ENCODE data around the gene COL13A1. TPM values are rescaled to one million over a fixed set of nuclear protein-coding genes. Genes with fewer than 3 reads are reported as not detected.

The COL13A1 gene
- total RNA-seq, 1 donor from 2014 or later = 0.86 TPM

DNA sequence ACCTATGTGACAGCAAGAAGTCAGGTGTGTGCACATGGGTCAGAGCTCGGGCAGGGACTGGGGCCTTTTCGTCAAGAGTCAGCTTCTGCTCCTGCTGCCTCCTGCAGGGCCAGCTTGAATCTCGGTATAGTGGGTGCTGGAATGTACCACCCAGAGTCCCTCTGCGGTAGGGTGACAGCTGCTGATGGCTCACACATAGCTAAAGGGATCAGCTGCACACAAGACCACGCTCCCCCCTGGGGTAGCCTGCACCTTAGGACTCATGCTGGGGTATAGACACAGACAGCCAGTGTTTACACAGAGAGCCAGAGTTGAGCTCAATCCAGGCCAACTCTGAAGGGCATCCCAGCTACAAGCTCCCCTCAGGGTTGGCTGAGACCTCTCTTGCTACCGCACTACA is 14.0 kb upstream of the COL13A1 start:
- no peak for FAIRE-seq
- H3K9ac ChIP-seq (ENCODE audit: low read length) = no peak overlapping the region
- DNase-seq (ENCODE audit: low read depth) = no peak
- Mint-ChIP-seq H3K27me3 (ENCODE audit: low read depth, unreplicated experiment) (peaks cover 53% of the 10 kb centered on the region), H3K27ac (ENCODE audit: unreplicated experiment) (no peak overlapping the region), H3K9me3 (ENCODE audit: unreplicated experiment) (peaks cover 3% of the 10 kb centered on the region), H3K4me3 (ENCODE audit: unreplicated experiment) (no peak overlapping the region), H3K36me3 (ENCODE audit: low read depth, unreplicated experiment) (no peaks in the 10 kb centered on the region), H3K4me1 (ENCODE audit: low read depth, unreplicated experiment) (no peaks in the 10 kb centered on the region)
- H3K27ac ChIP-seq (ENCODE audit: low read depth, low read length) = no peak overlapping the region
- TF ChIP-seq CTCF (IDR thresholded peaks at IDR 0.05; ENCODE audit: insufficient read depth, low read depth, low read length) = no peak
- no peak for TF ChIP-seq EZH2 (IDR thresholded peaks at IDR 0.05; ENCODE audit: insufficient read depth, low read length)
- H2AFZ ChIP-seq (ENCODE audit: low read depth, low read length) = no peak overlapping the region
- H3K9me3 ChIP-seq (ENCODE audit: insufficient read depth, low read depth, low read length) = no peaks in the 10 kb centered on the region
- no peak overlapping the region for H3K4me2 ChIP-seq (ENCODE audit: low read length)
- no peaks in the 10 kb centered on the region for H3K79me2 ChIP-seq (ENCODE audit: insufficient read depth, low read length)
- H3K36me3 ChIP-seq (ENCODE audit: insufficient read depth, low read length) = no peaks in the 10 kb centered on the region
- H3K4me1 ChIP-seq (ENCODE audit: insufficient read depth, low read length) = no peaks in the 10 kb centered on the region
- no peaks in the 10 kb centered on the region for H4K20me1 ChIP-seq (ENCODE audit: insufficient read depth, low read length)
- no peak overlapping the region for H3K4me3 ChIP-seq (ENCODE audit: insufficient read depth, low read depth, low read length)
- H3K27me3 ChIP-seq (ENCODE audit: insufficient read depth, low read length) = peaks cover 21% of the 10 kb centered on the region

GRCh38 chr10:69789164-69789576 is 12.5 kb upstream of the COL13A1 start:
- H3K4me3 Mint-ChIP-seq (ENCODE audit: unreplicated experiment) = no peak overlapping the region
- H2AFZ ChIP-seq (ENCODE audit: low read depth, low read length) = no peak overlapping the region
- no peak overlapping the region for H3K4me2 ChIP-seq (ENCODE audit: low read length)
- H3K4me1 Mint-ChIP-seq (ENCODE audit: low read depth, unreplicated experiment) = no peaks in the 10 kb centered on the region
- H3K36me3 ChIP-seq (ENCODE audit: insufficient read depth, low read length) = no peaks in the 10 kb centered on the region
- no peak for TF ChIP-seq EZH2 (IDR thresholded peaks at IDR 0.05; ENCODE audit: insufficient read depth, low read length)
- peak; percentile 59 for TF ChIP-seq CTCF (IDR thresholded peaks at IDR 0.05; ENCODE audit: insufficient read depth, low read depth, low read length)
- H3K9me3 Mint-ChIP-seq (ENCODE audit: unreplicated experiment) = peaks cover 3% of the 10 kb centered on the region
- no peak overlapping the region for H3K9ac ChIP-seq (ENCODE audit: low read length)
- peaks cover 64% of the 10 kb centered on the region for H3K27me3 Mint-ChIP-seq (ENCODE audit: low read depth, unreplicated experiment)
- H4K20me1 ChIP-seq (ENCODE audit: insufficient read depth, low read length) = no peaks in the 10 kb centered on the region
- no peak overlapping the region for H3K4me3 ChIP-seq (ENCODE audit: insufficient read depth, low read depth, low read length)
- no peak overlapping the region for H3K27ac Mint-ChIP-seq (ENCODE audit: unreplicated experiment)
- no peaks in the 10 kb centered on the region for H3K79me2 ChIP-seq (ENCODE audit: insufficient read depth, low read length)
- peaks cover 13% of the 10 kb centered on the region for H3K27me3 ChIP-seq (ENCODE audit: insufficient read depth, low read length)
- no peak for FAIRE-seq
- H3K9me3 ChIP-seq (ENCODE audit: insufficient read depth, low read depth, low read length) = no peaks in the 10 kb centered on the region
- no peaks in the 10 kb centered on the region for H3K36me3 Mint-ChIP-seq (ENCODE audit: low read depth, unreplicated experiment)
- DNase-seq (ENCODE audit: low read depth) = no peak
- no peak overlapping the region for H3K27ac ChIP-seq (ENCODE audit: low read depth, low read length)
- H3K4me1 ChIP-seq (ENCODE audit: insufficient read depth, low read length) = no peaks in the 10 kb centered on the region

DNA sequence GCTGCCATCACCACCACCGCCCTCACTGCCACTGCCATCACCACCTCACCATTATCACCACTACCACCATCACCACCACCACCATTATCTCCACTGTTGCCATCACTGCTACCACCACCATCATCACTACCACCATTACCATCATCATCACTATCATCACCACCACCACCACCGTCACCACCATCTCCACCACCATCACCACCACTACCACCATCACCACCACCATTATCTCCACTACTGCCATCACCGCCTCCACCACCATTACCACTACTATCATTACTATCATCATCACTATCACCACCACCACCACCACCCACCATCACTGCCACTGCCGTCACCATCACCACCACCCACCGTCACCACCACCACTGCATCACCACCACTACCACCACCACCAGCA is 9.9 kb upstream of the COL13A1 start:
- no peaks in the 10 kb centered on the region for H3K36me3 Mint-ChIP-seq (ENCODE audit: low read depth, unreplicated experiment)
- Histone ChIP-seq H3K4me3 (ENCODE audit: insufficient read depth, low read depth, low read length) (no peak overlapping the region), H3K36me3 (ENCODE audit: insufficient read depth, low read length) (no peaks in the 10 kb centered on the region), H3K27ac (ENCODE audit: low read depth, low read length) (no peak overlapping the region), H3K27me3 (ENCODE audit: insufficient read depth, low read length) (peaks cover 13% of the 10 kb centered on the region), H3K9me3 (ENCODE audit: insufficient read depth, low read depth, low read length) (peaks cover 12% of the 10 kb centered on the region), H3K79me2 (ENCODE audit: insufficient read depth, low read length) (no peaks in the 10 kb centered on the region), H3K4me2 (ENCODE audit: low read length) (no peak overlapping the region), H3K9ac (ENCODE audit: low read length) (no peak overlapping the region), H3K4me1 (ENCODE audit: insufficient read depth, low read length) (no peaks in the 10 kb centered on the region), H2AFZ (ENCODE audit: low read depth, low read length) (no peak overlapping the region), H4K20me1 (ENCODE audit: insufficient read depth, low read length) (no peaks in the 10 kb centered on the region)
- peaks cover 56% of the 10 kb centered on the region for H3K27me3 Mint-ChIP-seq (ENCODE audit: low read depth, unreplicated experiment)
- no peak overlapping the region for H3K27ac Mint-ChIP-seq (ENCODE audit: unreplicated experiment)
- no peak for DNase-seq (ENCODE audit: low read depth)
- no peak for FAIRE-seq
- TF ChIP-seq CTCF (IDR thresholded peaks at IDR 0.05; ENCODE audit: insufficient read depth, low read depth, low read length) = no peak
- no peak for TF ChIP-seq EZH2 (IDR thresholded peaks at IDR 0.05; ENCODE audit: insufficient read depth, low read length)
- H3K4me3 Mint-ChIP-seq (ENCODE audit: unreplicated experiment) = no peak overlapping the region
- peaks cover 17% of the 10 kb centered on the region for H3K9me3 Mint-ChIP-seq (ENCODE audit: unreplicated experiment)
- no peaks in the 10 kb centered on the region for H3K4me1 Mint-ChIP-seq (ENCODE audit: low read depth, unreplicated experiment)

Measured in astrocyte (in vitro differentiated cells and primary cell).